Bronchial epithelial cell (primary cell): ENCODE measurements around the gene C19orf44. TPM values are rescaled to one million over a fixed set of nuclear protein-coding genes. Genes with fewer than 3 reads are reported as not detected.
A peak's percentile ranks its signal among the peaks of the same experiment; 100 is the strongest.
"Not testable (repeated sequence)": the region's sequence is repeated elsewhere in the genome, so short reads cannot be mapped to it uniquely, and the experiment has no call there.

Experiments used
- DNase-seq: peaks from one replicate; pipeline ENCODE4 v3.0.0-alpha.2; 2010; ENCODE audit warnings: low read depth
- FAIRE-seq: peaks from 2 replicates; lab custom pipeline; 2011; peaks lifted over from hg19 to GRCh38; lab: Jason Lieb, UNC
- H3K27me3 ChIP-seq: 2 replicates; pipeline ENCODE4 v1.5.1; 2011; ENCODE audit warnings: low read length; ENCODE audit not compliant: control insufficient read depth, insufficient read depth
- H3K36me3 ChIP-seq: 2 replicates; pipeline ENCODE4 v1.5.1; 2011; ENCODE audit warnings: low read length; ENCODE audit not compliant: control insufficient read depth, insufficient read depth
- H3K4me3 ChIP-seq: 2 replicates; pipeline ENCODE4 v1.5.1; 2011; ENCODE audit warnings: mild to moderate bottlenecking, low read depth, low read length, control low read depth
- total RNA-seq: library from RNA; depleted of rRNA; stranded (reverse); fragments of >200 nt; gene quantifications from 2 replicates; pipeline ENCODE4 v1.2.1, GENCODE V29; 2014
- TF ChIP-seq, protein P1 (sequence below): IDR thresholded peaks from 2 replicates; pipeline ENCODE4 v1.5.1; 2011; ENCODE audit warnings: mild to moderate bottlenecking, moderate library complexity, low read length, control low read depth, inconsistent platforms; ENCODE audit not compliant: insufficient read depth, severe bottlenecking

Gene C19orf44
- total RNA-seq, 1 donor from 2014 or later = 1.1 TPM

DNA sequence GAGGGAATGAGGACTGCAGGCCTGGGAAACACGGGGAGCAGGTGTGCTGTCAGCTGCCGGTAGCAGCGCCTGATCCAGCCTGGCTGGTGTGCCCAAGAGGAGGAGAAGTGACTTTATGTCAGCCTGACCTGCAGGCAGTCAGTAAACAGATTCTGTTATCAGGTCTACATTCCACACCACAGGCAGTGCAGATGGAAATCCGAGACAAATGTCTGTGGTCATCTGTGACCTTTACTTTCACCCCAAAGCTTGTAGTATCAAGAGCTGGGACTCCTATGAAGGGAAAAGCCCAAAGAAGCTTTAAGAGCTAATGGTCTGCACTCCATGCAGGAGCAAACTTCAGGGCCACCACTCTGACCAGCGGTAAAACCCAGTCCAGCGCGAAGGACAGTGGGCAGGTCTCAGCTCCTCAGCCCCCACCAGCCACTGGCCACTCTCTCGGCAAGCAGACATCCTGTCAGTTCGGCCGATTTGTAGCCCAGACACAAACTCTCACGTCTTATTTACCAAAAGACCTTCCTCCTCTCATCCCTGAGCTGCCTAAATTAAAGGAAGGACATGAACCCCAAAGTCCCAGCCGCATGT lies 32.1 kb upstream of the C19orf44 start:
- no peak overlapping the region for H3K4me3 ChIP-seq
- DNase-seq = no peak
- no peak for FAIRE-seq
- no peaks in the 10 kb centered on the region for H3K27me3 ChIP-seq
- H3K36me3 ChIP-seq = peaks cover 1% of the 10 kb centered on the region
- TF ChIP-seq, protein P1, sequence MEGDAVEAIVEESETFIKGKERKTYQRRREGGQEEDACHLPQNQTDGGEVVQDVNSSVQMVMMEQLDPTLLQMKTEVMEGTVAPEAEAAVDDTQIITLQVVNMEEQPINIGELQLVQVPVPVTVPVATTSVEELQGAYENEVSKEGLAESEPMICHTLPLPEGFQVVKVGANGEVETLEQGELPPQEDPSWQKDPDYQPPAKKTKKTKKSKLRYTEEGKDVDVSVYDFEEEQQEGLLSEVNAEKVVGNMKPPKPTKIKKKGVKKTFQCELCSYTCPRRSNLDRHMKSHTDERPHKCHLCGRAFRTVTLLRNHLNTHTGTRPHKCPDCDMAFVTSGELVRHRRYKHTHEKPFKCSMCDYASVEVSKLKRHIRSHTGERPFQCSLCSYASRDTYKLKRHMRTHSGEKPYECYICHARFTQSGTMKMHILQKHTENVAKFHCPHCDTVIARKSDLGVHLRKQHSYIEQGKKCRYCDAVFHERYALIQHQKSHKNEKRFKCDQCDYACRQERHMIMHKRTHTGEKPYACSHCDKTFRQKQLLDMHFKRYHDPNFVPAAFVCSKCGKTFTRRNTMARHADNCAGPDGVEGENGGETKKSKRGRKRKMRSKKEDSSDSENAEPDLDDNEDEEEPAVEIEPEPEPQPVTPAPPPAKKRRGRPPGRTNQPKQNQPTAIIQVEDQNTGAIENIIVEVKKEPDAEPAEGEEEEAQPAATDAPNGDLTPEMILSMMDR = no peak

DNA sequence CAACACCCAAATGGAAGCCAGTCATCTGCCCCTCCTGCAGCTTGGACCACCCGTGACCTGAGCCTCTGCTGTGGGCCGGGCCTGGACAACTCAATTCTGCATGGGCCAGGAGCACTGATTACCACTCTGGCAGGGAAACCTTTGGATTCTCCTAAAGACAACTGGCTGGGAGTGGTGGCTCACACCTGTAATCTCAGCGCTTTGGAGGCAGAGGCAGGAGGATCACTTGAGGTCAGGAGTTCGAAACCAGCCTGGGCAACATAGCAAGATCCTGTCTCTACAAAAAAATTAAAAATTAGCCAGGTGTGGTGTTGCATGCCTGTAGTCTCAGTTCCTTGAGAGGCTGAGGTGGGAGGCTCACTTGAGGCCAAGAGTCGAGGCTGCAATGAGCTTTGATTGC lies 31.0 kb upstream of the C19orf44 start:
- no peaks in the 10 kb centered on the region for H3K27me3 ChIP-seq
- H3K36me3 ChIP-seq = peaks cover 1% of the 10 kb centered on the region
- no peak for FAIRE-seq
- no peak overlapping the region for H3K4me3 ChIP-seq
- DNase-seq = no peak
- TF ChIP-seq, protein P1 = no peak

DNA sequence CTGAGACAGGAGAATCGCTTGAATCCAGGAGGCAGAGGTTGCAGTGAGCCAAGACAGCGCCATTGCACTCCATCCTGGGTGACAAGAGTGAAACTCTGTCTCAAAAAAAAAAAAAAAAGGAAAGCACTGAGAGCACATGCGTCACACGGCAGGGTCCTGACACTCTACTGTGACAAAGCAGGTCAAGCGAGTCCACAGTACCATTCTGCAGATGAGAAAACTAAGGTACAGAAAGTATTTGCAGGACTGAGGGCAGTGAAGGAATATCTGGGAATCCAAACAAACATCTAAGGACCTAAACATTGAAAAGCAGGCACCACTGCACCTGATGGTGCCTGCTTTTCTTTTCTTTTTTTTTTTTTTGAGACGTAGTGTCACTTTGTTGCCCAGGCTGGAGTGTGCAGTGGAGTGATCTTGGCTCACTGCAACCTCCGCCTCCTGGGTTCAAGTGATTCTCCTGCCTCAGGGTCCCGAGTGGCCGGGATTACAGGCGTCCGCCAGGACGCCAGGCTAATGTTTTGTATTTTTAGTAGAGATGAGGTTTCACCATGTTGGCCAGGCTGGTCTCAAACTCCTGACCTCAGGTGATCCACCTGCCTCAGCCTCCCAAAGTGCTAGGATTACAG lies 29.3 kb upstream of the C19orf44 start:
- not testable (repeated sequence) for FAIRE-seq, H3K27me3 ChIP-seq, H3K4me3 ChIP-seq, DNase-seq, H3K36me3 ChIP-seq

DNA sequence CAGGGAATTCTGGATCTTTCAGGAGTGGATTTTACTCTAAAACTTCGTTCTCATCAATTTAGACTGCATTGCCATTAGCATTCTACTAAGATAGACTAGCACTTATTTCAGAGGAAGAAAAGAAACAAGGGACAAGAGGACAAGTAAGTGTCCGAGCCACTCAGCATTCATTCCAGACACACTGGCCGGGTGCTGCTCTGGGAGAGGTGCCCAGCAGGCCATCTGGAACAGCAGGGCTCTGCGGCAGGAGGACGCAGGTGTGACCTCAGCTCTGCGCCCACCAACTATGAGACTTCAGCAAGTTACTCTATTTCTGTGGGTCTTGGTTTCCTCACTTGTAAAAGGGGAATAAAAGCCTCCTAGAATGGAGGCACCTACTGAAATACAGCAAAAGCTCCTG lies 28.6 kb upstream of the C19orf44 start:
- FAIRE-seq (no peak), DNase-seq (no peak)
- H3K4me3 ChIP-seq = no peak overlapping the region
- TF ChIP-seq, protein P1 = no peak
- H3K36me3 ChIP-seq = peaks cover 1% of the 10 kb centered on the region
- no peaks in the 10 kb centered on the region for H3K27me3 ChIP-seq

DNA sequence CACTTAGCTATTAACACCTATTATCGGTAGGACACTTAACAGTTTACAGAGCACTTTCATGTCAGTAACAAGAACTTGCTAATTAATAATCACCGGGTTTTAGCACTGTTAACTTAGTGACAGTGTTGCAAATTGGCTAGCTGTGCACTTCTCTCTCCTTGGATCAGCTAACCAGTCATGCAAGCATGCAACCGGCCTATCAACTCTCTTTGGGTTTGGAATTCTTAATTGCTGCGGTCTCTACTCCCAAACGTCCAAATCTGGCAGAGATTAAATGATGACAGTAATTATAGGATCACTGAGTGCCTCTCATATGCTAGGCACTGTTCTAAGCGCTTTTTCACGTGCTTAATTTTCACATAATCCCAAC lies 25.7 kb upstream of the C19orf44 start:
- FAIRE-seq (no peak), DNase-seq (no peak)
- Histone ChIP-seq H3K36me3 (peaks cover 1% of the 10 kb centered on the region), H3K27me3 (no peaks in the 10 kb centered on the region), H3K4me3 (peak overlapping the region; percentile 78)
- TF ChIP-seq, protein P1 = no peak

DNA sequence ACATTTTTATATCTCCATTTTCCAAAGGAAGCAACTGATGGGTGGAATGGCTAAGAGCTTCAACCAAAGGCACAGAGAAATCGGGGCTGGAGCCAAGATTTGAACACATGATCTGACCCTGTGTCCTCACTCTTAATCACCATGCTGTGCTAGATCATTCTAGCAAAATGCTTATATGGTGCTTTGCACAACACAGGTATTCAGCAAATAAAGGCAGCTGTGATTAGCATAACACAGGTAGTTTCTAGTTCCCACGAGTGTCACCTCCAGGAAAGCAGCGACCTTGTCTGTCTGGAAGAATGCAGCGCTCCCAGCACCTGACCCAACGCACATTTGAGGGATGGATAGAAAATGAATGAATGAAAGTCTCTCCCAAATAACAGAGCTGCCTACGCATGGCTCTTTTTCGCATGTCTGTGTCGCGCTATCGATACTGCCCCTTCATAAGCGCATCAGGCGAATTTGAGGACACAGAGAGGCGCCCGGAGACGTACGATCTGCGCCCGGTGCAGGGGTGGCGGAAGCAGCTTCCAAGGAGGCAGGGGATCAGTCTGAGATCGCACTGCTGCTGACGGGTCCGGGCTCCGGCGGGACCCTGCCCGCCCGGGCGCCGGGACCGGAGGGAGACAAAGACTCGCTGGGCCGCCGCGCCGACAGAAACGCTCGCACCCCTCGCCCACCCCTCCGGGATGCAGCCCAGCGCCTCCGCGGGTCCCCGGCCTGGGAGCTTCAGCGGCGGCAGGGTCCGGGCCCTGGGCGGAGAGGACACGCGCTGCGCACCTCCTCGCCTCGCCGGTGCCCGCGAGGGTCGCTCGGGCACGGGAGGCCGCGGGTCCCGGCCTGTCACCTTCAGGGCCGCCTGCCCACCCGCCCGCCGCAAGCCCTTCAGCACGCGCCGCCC lies 25.0 kb upstream of the C19orf44 start:
- peak overlapping the region; percentile 78 for H3K4me3 ChIP-seq
- TF ChIP-seq, protein P1 = no peak
- peaks cover 1% of the 10 kb centered on the region for H3K36me3 ChIP-seq
- DNase-seq = peak; percentile 75
- no peaks in the 10 kb centered on the region for H3K27me3 ChIP-seq
- no peak for FAIRE-seq

DNA sequence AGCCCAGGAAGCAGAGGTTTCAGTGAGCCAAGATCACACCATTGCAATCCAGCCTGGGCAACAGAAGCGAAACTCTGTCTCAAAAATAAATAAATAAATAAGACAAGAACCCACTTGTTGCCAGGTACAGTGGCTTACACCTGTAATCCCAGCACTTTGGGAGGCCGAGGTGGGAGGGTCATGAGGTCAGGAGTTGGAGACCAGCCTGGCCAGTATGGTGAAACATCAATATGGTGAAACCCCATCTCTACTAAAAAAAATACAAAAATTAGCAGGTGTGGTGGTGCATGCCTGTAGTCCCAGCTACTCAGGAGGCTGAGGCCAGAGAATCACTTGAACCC lies 23.7 kb upstream of the C19orf44 start:
- H3K36me3 ChIP-seq, FAIRE-seq, H3K27me3 ChIP-seq, DNase-seq: not testable (repeated sequence)
- H3K4me3 ChIP-seq = peak overlapping the region; percentile 78
